K562 (cell line): ENCODE results near the gene TUT1. TPM values are rescaled to one million over a fixed set of nuclear protein-coding genes. Genes with fewer than 3 reads are reported as not detected.
A peak's percentile ranks its signal among the peaks of the same experiment; 100 is the strongest.

Source experiments
- COPS2 ChIP-seq: fragments of 450-650 bp; conservative IDR thresholded peaks from 2 replicates; pipeline ENCODE4 v1.6.1; 2016; ENCODE audit warnings: mild to moderate bottlenecking, moderate library complexity
- E2F6 ChIP-seq, 2 experiments: IDR thresholded peaks; 2 replicates each; pipeline ENCODE4 v1.6.1; 2011; ENCODE audit warnings: borderline replicate concordance in 1 of 2, control low read depth in 1 of 2, low read depth in 1 of 2, low read length in 1 of 2, mild to moderate bottlenecking in 1 of 2, mixed read lengths in 1 of 2, moderate library complexity in 1 of 2; ENCODE audit not compliant: insufficient read depth in 1 of 2, insufficient read length in 1 of 2, poor library complexity in 1 of 2, severe bottlenecking in 1 of 2; ENCODE audit errors: extremely low read depth in 1 of 2
- GABPB1 ChIP-seq: sonication (generic); formaldehyde crosslinking; IDR thresholded peaks from 2 replicates; pipeline ENCODE4 v1.8.0; 2022; ENCODE audit warnings: mild to moderate bottlenecking, missing genetic modification reagents
- NRF1 ChIP-seq, 2 experiments: fragments of 450-650 bp; IDR thresholded peaks in 1 of 2; conservative IDR thresholded peaks in 1 of 2; 2 replicates each; pipeline ENCODE4 v1.6.1; 2014; ENCODE audit warnings: mild to moderate bottlenecking in 2 of 2
- REST ChIP-seq, 2 experiments: fragments of 450-650 bp; formaldehyde crosslinking in 1 of 2; IDR thresholded peaks; 2 replicates each; pipeline versions ENCODE4 v1.4.0 to v1.6.1; 2014 to 2020; ENCODE audit warnings: mild to moderate bottlenecking in 2 of 2, borderline replicate concordance in 1 of 2, low read depth in 1 of 2
- SNRNP70 ChIP-seq: fragments of 200-400 bp; formaldehyde crosslinking; optimal IDR thresholded peaks from 2 replicates; pipeline ENCODE3; 2017; ENCODE audit warnings: low read depth, low read length
- THRA ChIP-seq: fragments of 450-650 bp; IDR thresholded peaks from 2 replicates; pipeline ENCODE4 v1.6.1; 2017; ENCODE audit warnings: mild to moderate bottlenecking, moderate library complexity
- TOE1 ChIP-seq, 2 experiments: fragments of 450-650 bp in 1 of 2; sonication (generic) in 1 of 2; formaldehyde crosslinking in 1 of 2; IDR thresholded peaks; 2 replicates each; pipeline versions ENCODE4 v1.7.1 to v1.8.0; 2016 to 2022; ENCODE audit warnings: borderline replicate concordance in 2 of 2, mild to moderate bottlenecking in 2 of 2, antibody characterized with exemption in 1 of 2, inconsistent platforms in 1 of 2, low read depth in 1 of 2, missing genetic modification reagents in 1 of 2, moderate library complexity in 1 of 2
- U2AF2 ChIP-seq: fragments of 200-400 bp; formaldehyde crosslinking; optimal IDR thresholded peaks from 2 replicates; pipeline ENCODE3; 2017; ENCODE audit warnings: low read depth, mild to moderate bottlenecking, low read length
- USF2 ChIP-seq: sonication (generic); formaldehyde crosslinking; IDR thresholded peaks from 2 replicates; pipeline ENCODE4 v1.5.0; 2020; ENCODE audit warnings: missing genetic modification reagents
- ZNF740 ChIP-seq, 3 experiments: fragments of 200-800 bp in 1 of 3; sonication (Bioruptor generic) in 1 of 3; sonication (generic) in 1 of 3; formaldehyde crosslinking in 1 of 3; IDR thresholded peaks; 2 replicates each; pipeline versions ENCODE4 v1.6.1 to v1.8.0; 2016 to 2022; ENCODE audit warnings: mild to moderate bottlenecking in 2 of 3, missing compliant biosample characterization in 2 of 3, missing genetic modification characterization in 2 of 3, missing genetic modification reagents in 1 of 3
- polyA plus RNA-seq, 8 experiments: library from polyadenylated mRNA; depleted of rRNA in 4 of 8; stranded (reverse) in 5 of 8; unstranded in 3 of 8; fragments of >200 nt; fragmentation: Nextera tagmentation in 2 of 8; fragmentation: Illumina TruSeq in 1 of 8; extraction: Ambion mirVana in 2 of 8; extraction: Trizol in 1 of 8; gene quantifications; 2 replicates each; pipeline versions ENCODE4 v1.2.1 to v1.2.3, GENCODE V29; 2011 to 2014; ENCODE audit warnings: inconsistent platforms in 1 of 8, missing spikeins in 1 of 8
- total RNA-seq, 7 experiments: library from RNA; depleted of rRNA in 6 of 7; stranded (reverse); fragments of >200 nt in 6 of 7; fragmentation: Illumina TruSeq in 2 of 7; extraction: Trizol in 2 of 7; gene quantifications; 2 replicates each; pipeline versions ENCODE4 v1.2.1 to v1.2.3, GENCODE V29; 2011 to 2021; ENCODE audit warnings: low replicate concordance in 1 of 7

The TUT1 gene
- total and polyA plus RNA-seq, 9 of the 15 experiments (the other 6 are each of a cell fraction or from before 2014, with no cell fraction given), result 0.66 to 44.3 (median 15.7) TPM

GRCh38 chr11:62545437-62546243 is 45.7 kb downstream of the TUT1 start (continued):
- TF ChIP-seq REST (IDR thresholded peaks at IDR 0.05; ENCODE audit: borderline replicate concordance) (no peak), REST (CRISPR knock-in tag; IDR thresholded peaks at IDR 0.05; ENCODE audit: low read depth) (no peak), USF2 (CRISPR knock-in tag) (no peak), GABPB1 (CRISPR knock-in tag) (0 out of 2 replicates have a peak, but pooled peaks have one; percentile 50), COPS2 (no peak), NRF1 (conservative IDR thresholded peaks at IDR 0.05 in 1 of 2, IDR thresholded peaks at IDR 0.05 in 1 of 2) (peak; percentile 83 to 86), TOE1 (IDR thresholded peaks at IDR 0.05; ENCODE audit: borderline replicate concordance) (peak; percentile 49; the same call in 1 of the 2 replicates), TOE1 (CRISPR knock-in tag; IDR thresholded peaks at IDR 0.05; ENCODE audit: borderline replicate concordance, low read depth) (no peak), SNRNP70 (no peak), ZNF740 (CRISPR knock-in tag; IDR thresholded peaks at IDR 0.05) (peak; percentile 63), ZNF740 (tag; IDR thresholded peaks at IDR 0.05) (no peak), U2AF2 (no peak), THRA (no peak), E2F6 (IDR thresholded peaks at IDR 0.05; ENCODE audit: borderline replicate concordance in 1 of 2, extremely low read depth in 1 of 2, insufficient read depth in 1 of 2, insufficient read length in 1 of 2, low read depth in 1 of 2, low read length in 1 of 2, poor library complexity in 1 of 2, severe bottlenecking in 1 of 2) (peak; percentile 60 to 72)
